Measurements from ENCODE around the gene M6PR.

Gene M6PR

GRCh38 chr12:8949342-8950220 is at the start of gene M6PR:
M6PR (minus strand) TSS chr12:8949645; CDS start chr12:8946404, 3,241 bp downstream.
- DNase-seq (ENCODE audit: low read depth), result peak; percentile 87

- no peak for DNase-seq (ENCODE audit: low read depth)
These were observed 47.4 kb upstream of the M6PR start for GRCh38 chr12:8996682-8997405.

GRCh38 chr12:8995021-8995775 is 45.8 kb upstream of the M6PR start:
- DNase-seq (ENCODE audit: low read depth), result no peak

- DNase-seq (ENCODE audit: low read depth), result no peak
These were observed 44.4 kb upstream of the M6PR start for GRCh38 chr12:8993827-8994226.

GRCh38 chr12:8991371-8992345 is 42.2 kb upstream of the M6PR start:
- DNase-seq (ENCODE audit: low read depth), result no peak

GRCh38 chr12:8989413-8989812 is 40.0 kb upstream of the M6PR start, which contains the start of gene KLRG1:
KLRG1 (plus strand) TSS chr12:8989546; CDS start chr12:8989636, 90 bp downstream.
- DNase-seq (ENCODE audit: low read depth), result no peak

- no peak for DNase-seq (ENCODE audit: low read depth)
These were observed 38.2 kb upstream of the M6PR start for GRCh38 chr12:8987685-8988084.

GRCh38 chr12:8987163-8987562 is 37.7 kb upstream of the M6PR start:
- no peak for DNase-seq (ENCODE audit: low read depth)

GRCh38 chr12:8985213-8985754 is 35.8 kb upstream of the M6PR start:
- no peak for DNase-seq (ENCODE audit: low read depth)

- no peak for DNase-seq (ENCODE audit: low read depth)
These were observed 30.7 kb upstream of the M6PR start for GRCh38 chr12:8980137-8980536.

GRCh38 chr12:8970432-8970831 is 21.0 kb upstream of the M6PR start:
- no peak for DNase-seq (ENCODE audit: low read depth)

- no peak for DNase-seq (ENCODE audit: low read depth)
These were observed 20.5 kb upstream of the M6PR start for GRCh38 chr12:8969861-8970411.

GRCh38 chr12:8968761-8969160 is 19.3 kb upstream of the M6PR start:
- no peak for DNase-seq (ENCODE audit: low read depth)

- no peak for DNase-seq (ENCODE audit: low read depth)
These were observed 10.7 kb upstream of the M6PR start for GRCh38 chr12:8960176-8960575.

- DNase-seq (ENCODE audit: low read depth), result no peak
These were observed 8.6 kb upstream of the M6PR start for GRCh38 chr12:8958066-8958465.

GRCh38 chr12:8957561-8957960 is 8.1 kb upstream of the M6PR start:
- DNase-seq (ENCODE audit: low read depth), result no peak

- DNase-seq (ENCODE audit: low read depth), result no peak
These were observed 7.3 kb upstream of the M6PR start for GRCh38 chr12:8956772-8957171.

GRCh38 chr12:8956073-8956472 is 6.6 kb upstream of the M6PR start:
- no peak for DNase-seq (ENCODE audit: low read depth)

- DNase-seq (ENCODE audit: low read depth), result peak; percentile 39
These were observed 4.4 kb upstream of the M6PR start for GRCh38 chr12:8953773-8954402.

GRCh38 chr12:8951744-8952143 is 2.3 kb upstream of the M6PR start:
- DNase-seq (ENCODE audit: low read depth), result peak; percentile 7
